ENCODE data around the gene PRKCA.
"Not testable (repeated sequence)": the region's sequence is repeated elsewhere in the genome, so short reads cannot be mapped to it uniquely, and the experiment has no call there.

The PRKCA gene

GRCh38 chr17:66344473-66344872 is 42.1 kb downstream of the PRKCA start:
- no peak for TF ChIP-seq CTCF (IDR thresholded peaks at IDR 0.05; ENCODE audit: insufficient read depth, low read depth, low read length, missing control alignments)
- no peak overlapping the region for H3K4me3 ChIP-seq (ENCODE audit: low read length)

DNA sequence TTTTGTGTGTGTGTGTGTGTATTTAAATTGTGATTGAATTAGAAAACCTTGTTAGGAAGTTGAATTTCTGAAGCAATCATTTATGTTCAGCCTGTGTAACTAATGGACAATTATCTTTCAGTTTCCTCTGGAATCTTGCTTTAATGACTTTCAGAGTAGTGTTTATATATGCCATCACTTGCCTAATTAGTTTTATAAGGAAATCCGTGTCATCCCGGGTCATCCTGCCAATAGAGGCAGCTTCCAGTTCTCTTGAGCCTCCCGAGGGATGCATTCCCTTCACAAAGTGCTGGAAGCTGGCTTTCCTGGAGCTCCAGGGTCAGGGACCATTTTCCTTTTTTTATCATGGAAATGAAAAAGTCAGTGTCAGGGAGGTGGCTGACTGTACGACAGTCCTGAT is 42.9 kb downstream of the PRKCA start:
- no peak for TF ChIP-seq CTCF (IDR thresholded peaks at IDR 0.05; ENCODE audit: insufficient read depth, low read depth, low read length, missing control alignments)
- DNase-seq (ENCODE audit: low read depth): no peak
- H3K4me3 ChIP-seq (ENCODE audit: low read length): no peak overlapping the region

More at GRCh38 chr17:66344473-66344872, 42.1 kb downstream of the PRKCA start:
- DNase-seq (ENCODE audit: low read depth): no peak

- not testable (repeated sequence) for DNase-seq (ENCODE audit: low read depth); H3K4me3 ChIP-seq (ENCODE audit: low read length)
These were observed 43.7 kb downstream of the PRKCA start for GRCh38 chr17:66345949-66346638.

DNA sequence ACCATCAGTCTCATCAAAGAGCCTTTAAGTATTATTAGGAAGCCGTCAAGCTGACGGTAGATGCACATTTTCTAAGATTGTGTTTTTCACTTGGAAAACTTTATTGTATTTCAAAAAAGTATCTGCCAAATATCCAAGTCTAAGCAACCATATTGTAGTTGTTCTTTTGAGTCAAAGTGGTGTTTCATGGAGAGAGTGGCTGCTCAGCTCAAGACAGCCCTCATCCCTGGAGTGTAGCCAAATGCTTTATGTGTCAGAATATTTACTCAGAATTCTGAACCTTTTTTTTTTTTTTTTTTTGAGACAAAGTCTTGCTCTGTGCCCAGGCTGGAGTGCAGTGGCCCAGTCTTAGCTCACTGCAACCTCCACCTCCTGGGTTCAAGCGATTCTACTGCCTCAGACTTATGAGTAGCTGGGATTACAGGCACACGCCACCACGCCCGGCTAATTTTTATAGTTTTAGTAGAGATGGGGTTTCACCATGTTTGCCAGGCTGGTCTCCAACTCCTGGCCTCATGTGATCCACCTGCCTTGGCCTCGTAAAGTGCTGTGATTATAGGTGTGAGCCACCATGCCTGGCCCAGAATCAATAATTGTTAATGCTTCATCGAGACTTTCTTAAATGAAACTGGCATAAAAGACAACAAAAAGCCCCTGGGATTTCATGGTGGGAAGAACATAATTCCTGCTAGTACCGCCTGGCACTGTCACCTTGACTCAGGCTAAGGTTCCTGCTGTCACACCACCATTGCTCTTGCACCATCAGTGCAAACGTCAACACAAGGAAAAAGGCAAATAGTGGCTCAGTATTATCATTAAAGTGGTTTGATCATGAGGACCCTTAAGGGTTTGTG is 45.5 kb downstream of the PRKCA start:
- no peak for TF ChIP-seq CTCF (IDR thresholded peaks at IDR 0.05; ENCODE audit: insufficient read depth, low read depth, low read length, missing control alignments)
- H3K4me3 ChIP-seq (ENCODE audit: low read length): no peak overlapping the region
- peak; percentile 54 for DNase-seq (ENCODE audit: low read depth)

- no peak overlapping the region for H3K4me3 ChIP-seq (ENCODE audit: low read length)
These were observed 46.3 kb downstream of the PRKCA start for GRCh38 chr17:66348584-66349165.

GRCh38 chr17:66349521-66350254 is 47.3 kb downstream of the PRKCA start:
- no peak for TF ChIP-seq CTCF (IDR thresholded peaks at IDR 0.05; ENCODE audit: insufficient read depth, low read depth, low read length, missing control alignments)
- no peak overlapping the region for H3K4me3 ChIP-seq (ENCODE audit: low read length)
- no peak for DNase-seq (ENCODE audit: low read depth)

More at GRCh38 chr17:66348584-66349165, 46.3 kb downstream of the PRKCA start:
- no peak for TF ChIP-seq CTCF (IDR thresholded peaks at IDR 0.05; ENCODE audit: insufficient read depth, low read depth, low read length, missing control alignments)
- DNase-seq (ENCODE audit: low read depth): peak; percentile 76

DNA sequence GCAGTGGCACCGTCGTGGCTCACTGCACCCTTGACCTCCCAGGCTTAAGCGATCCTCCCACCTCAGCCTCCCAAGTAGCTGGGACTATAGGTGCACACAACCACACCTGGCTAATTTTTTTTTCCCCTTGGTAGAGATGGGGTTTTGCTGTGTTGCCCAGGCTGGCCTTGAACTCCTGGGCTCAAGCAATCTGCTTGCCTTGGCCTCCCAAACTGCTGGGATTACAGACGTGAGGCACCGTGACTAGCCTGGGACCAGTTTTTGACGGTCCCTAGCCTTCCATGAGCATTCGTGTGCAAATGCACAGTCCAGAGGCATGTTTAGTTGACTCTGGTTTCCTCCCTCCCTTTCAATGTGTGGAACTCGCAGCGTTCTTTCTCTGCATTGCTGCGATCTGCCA is 48.2 kb downstream of the PRKCA start:
- DNase-seq (ENCODE audit: low read depth); H3K4me3 ChIP-seq (ENCODE audit: low read length): not testable (repeated sequence)

Data from epithelial cell of esophagus (primary cell).